ENCODE measurements around the gene CX3CR1. TPM values are rescaled to one million over a fixed set of nuclear protein-coding genes. Genes with fewer than 3 reads are reported as not detected.

Gene CX3CR1
- total RNA-seq, 1 donor from 2014 or later, result not detected

- no peak for DNase-seq (ENCODE audit: low spot score)
- Mint-ChIP-seq H3K27ac (no peak overlapping the region), H3K36me3 (no peaks in the 10 kb centered on the region), H3K4me3 (no peak overlapping the region), H3K4me1 (no peaks in the 10 kb centered on the region), H3K27me3 (ENCODE audit: insufficient read depth, low read depth) (peaks cover 2% of the 10 kb centered on the region), H3K9me3 (no peaks in the 10 kb centered on the region)
- Histone ChIP-seq H3K79me2 (ENCODE audit: low read depth) (no peaks in the 10 kb centered on the region), H3K27ac (no peak overlapping the region), H3F3A (ENCODE audit: low read depth) (no peaks in the 10 kb centered on the region), H3K9ac (no peak overlapping the region), H3K36me3 (no peaks in the 10 kb centered on the region), H3K9me3 (ENCODE audit: low read depth) (no peaks in the 10 kb centered on the region), H4K20me1 (ENCODE audit: low read depth) (no peaks in the 10 kb centered on the region), H2AFZ (replicated peaks) (no peak overlapping the region), H3K4me3 (no peak overlapping the region), H3K4me1 (peaks cover 5% of the 10 kb centered on the region), H3K4me2 (no peak overlapping the region), H3K27me3 (no peaks in the 10 kb centered on the region)
- TF ChIP-seq EZH2phosphoT487 (IDR thresholded peaks at IDR 0.05) (no peak), EZH2 (IDR thresholded peaks at IDR 0.05) (no peak)
- TF ChIP-seq, protein P1, sequence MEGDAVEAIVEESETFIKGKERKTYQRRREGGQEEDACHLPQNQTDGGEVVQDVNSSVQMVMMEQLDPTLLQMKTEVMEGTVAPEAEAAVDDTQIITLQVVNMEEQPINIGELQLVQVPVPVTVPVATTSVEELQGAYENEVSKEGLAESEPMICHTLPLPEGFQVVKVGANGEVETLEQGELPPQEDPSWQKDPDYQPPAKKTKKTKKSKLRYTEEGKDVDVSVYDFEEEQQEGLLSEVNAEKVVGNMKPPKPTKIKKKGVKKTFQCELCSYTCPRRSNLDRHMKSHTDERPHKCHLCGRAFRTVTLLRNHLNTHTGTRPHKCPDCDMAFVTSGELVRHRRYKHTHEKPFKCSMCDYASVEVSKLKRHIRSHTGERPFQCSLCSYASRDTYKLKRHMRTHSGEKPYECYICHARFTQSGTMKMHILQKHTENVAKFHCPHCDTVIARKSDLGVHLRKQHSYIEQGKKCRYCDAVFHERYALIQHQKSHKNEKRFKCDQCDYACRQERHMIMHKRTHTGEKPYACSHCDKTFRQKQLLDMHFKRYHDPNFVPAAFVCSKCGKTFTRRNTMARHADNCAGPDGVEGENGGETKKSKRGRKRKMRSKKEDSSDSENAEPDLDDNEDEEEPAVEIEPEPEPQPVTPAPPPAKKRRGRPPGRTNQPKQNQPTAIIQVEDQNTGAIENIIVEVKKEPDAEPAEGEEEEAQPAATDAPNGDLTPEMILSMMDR (IDR thresholded peaks at IDR 0.05), result no peak
Observed at GRCh38 chr3:39260957-39261356, 18.9 kb downstream of the CX3CR1 start.

DNA sequence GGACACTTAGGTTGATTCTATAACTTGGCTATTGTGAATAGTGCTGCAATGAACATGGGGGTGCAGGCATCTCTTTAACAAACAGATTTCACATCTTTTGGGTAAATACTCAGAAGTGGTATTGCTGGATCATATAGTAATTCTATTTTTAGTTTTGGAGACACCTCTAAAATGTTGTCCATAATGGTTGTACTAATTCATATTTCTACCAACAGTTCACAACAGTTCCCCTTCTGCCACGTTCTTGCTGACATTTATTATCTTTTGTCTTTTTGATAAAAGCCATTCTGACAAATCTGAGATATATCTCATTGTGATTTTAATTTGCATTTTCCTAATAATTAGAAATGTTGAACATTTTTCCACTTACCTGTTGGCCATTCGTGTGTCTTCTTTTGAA is 19.5 kb downstream of the CX3CR1 start:
- Histone ChIP-seq H3K9me3 (ENCODE audit: low read depth) (no peaks in the 10 kb centered on the region), H3K79me2 (ENCODE audit: low read depth) (no peaks in the 10 kb centered on the region), H3K27me3 (no peaks in the 10 kb centered on the region), H2AFZ (replicated peaks) (no peak overlapping the region), H3K4me3 (no peak overlapping the region), H3K4me1 (peaks cover 5% of the 10 kb centered on the region), H3K27ac (no peak overlapping the region), H3F3A (ENCODE audit: low read depth) (no peaks in the 10 kb centered on the region), H3K36me3 (no peaks in the 10 kb centered on the region), H3K9ac (no peak overlapping the region), H4K20me1 (ENCODE audit: low read depth) (no peaks in the 10 kb centered on the region), H3K4me2 (no peak overlapping the region)
- Mint-ChIP-seq H3K36me3 (no peaks in the 10 kb centered on the region), H3K9me3 (no peaks in the 10 kb centered on the region), H3K4me1 (no peaks in the 10 kb centered on the region), H3K4me3 (no peak overlapping the region), H3K27ac (no peak overlapping the region), H3K27me3 (ENCODE audit: insufficient read depth, low read depth) (peaks cover 2% of the 10 kb centered on the region)
- no peak for DNase-seq (ENCODE audit: low spot score)
- TF ChIP-seq EZH2 (IDR thresholded peaks at IDR 0.05) (no peak), EZH2phosphoT487 (IDR thresholded peaks at IDR 0.05) (no peak)
- TF ChIP-seq, protein P1 (IDR thresholded peaks at IDR 0.05), result no peak

DNA sequence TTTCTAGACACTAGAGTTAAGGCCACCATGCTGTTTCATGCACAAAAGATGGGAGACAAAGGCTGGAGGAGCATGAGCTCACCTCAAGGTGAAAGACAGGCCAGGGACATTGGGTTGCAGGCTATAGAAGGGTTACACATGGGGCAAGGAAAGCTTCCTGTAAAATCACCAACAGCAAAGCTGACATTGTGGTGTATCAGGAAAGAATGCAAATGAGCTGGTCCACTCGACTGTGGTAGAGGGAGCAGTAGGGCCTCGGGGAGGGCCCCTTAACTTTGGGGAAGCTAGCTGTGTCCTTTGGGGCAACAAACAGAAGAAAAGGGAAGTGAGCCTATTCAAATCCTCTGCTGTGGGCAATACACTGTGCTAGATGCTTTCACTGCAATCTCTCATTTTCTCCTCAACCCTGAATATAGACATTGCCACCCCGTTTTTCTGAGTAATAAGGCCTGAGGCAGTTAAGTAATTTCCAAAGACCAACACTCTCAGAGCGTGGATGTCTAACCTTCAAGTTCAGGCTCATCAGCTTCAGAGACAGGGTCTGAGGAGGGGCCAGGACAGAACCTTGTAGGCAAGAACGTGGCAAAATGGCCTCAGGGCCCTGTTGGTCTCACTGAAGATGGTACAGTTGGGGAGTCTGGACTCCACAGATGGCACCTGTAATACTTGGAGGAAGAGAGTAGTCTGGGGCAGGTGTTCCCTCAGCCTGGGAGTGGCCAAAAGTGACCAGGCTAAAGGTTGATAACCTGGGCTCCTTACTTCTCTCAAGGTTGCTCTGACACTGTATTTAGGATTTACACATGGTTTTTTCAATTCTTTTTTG is 24.1 kb downstream of the CX3CR1 start:
- Mint-ChIP-seq H3K36me3 (no peaks in the 10 kb centered on the region), H3K4me3 (no peak overlapping the region), H3K27me3 (ENCODE audit: insufficient read depth, low read depth) (peaks cover 4% of the 10 kb centered on the region), H3K9me3 (no peaks in the 10 kb centered on the region), H3K4me1 (no peaks in the 10 kb centered on the region), H3K27ac (no peak overlapping the region)
- TF ChIP-seq EZH2phosphoT487 (IDR thresholded peaks at IDR 0.05) (no peak), EZH2 (IDR thresholded peaks at IDR 0.05) (no peak)
- TF ChIP-seq, protein P1 (IDR thresholded peaks at IDR 0.05), result no peak
- H4K20me1 ChIP-seq (ENCODE audit: low read depth), result no peaks in the 10 kb centered on the region
- no peak for DNase-seq (ENCODE audit: low spot score)
- H3K27me3 ChIP-seq, result no peaks in the 10 kb centered on the region
- H3K79me2 ChIP-seq (ENCODE audit: low read depth), result no peaks in the 10 kb centered on the region
- H3K27ac ChIP-seq, result no peak overlapping the region
- peaks cover 5% of the 10 kb centered on the region for H3K4me1 ChIP-seq
- no peak overlapping the region for H3K4me3 ChIP-seq
- H3K36me3 ChIP-seq, result no peaks in the 10 kb centered on the region
- no peak overlapping the region for H3K9ac ChIP-seq
- H3K4me2 ChIP-seq, result no peak overlapping the region
- H3F3A ChIP-seq (ENCODE audit: low read depth), result no peaks in the 10 kb centered on the region
- no peak overlapping the region for H2AFZ ChIP-seq (replicated peaks)
- H3K9me3 ChIP-seq (ENCODE audit: low read depth), result no peaks in the 10 kb centered on the region

All from neural progenitor cell (in vitro differentiated cells).